Astrocyte of the cerebellum (primary cell): Measurements from ENCODE around the gene MAG.

Source experiments
- DNase-seq: peaks from one replicate; pipeline ENCODE4 v3.0.0-alpha.2; 2011; ENCODE audit warnings: low read depth
- H3K4me3 ChIP-seq: 2 replicates; pipeline ENCODE4 v1.5.1; 2011; ENCODE audit warnings: mild to moderate bottlenecking, low read depth, low read length, moderate library complexity
- in situ Hi-C: cut with HindIII; loops from 2 replicates; pipeline ENCODE4 v1.10.0; 2017; ENCODE audit warnings: low sequenced_read_pairs
- TF ChIP-seq, protein P1 (sequence below): IDR thresholded peaks from 2 replicates; pipeline ENCODE4 v1.5.1; 2012; ENCODE audit warnings: low read length, low read depth, moderate library complexity, mild to moderate bottlenecking; ENCODE audit errors: missing control alignments

The MAG gene

GRCh38 chr19:35348911-35349611 is 57.1 kb downstream of the MAG start:
- no peak overlapping the region for H3K4me3 ChIP-seq
- TF ChIP-seq, protein P1, sequence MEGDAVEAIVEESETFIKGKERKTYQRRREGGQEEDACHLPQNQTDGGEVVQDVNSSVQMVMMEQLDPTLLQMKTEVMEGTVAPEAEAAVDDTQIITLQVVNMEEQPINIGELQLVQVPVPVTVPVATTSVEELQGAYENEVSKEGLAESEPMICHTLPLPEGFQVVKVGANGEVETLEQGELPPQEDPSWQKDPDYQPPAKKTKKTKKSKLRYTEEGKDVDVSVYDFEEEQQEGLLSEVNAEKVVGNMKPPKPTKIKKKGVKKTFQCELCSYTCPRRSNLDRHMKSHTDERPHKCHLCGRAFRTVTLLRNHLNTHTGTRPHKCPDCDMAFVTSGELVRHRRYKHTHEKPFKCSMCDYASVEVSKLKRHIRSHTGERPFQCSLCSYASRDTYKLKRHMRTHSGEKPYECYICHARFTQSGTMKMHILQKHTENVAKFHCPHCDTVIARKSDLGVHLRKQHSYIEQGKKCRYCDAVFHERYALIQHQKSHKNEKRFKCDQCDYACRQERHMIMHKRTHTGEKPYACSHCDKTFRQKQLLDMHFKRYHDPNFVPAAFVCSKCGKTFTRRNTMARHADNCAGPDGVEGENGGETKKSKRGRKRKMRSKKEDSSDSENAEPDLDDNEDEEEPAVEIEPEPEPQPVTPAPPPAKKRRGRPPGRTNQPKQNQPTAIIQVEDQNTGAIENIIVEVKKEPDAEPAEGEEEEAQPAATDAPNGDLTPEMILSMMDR: no peak
- in situ Hi-C loops: no loop called here
- no peak for DNase-seq

- in situ Hi-C loops: loop anchor here (5.0 kb wide), 2 partner anchors 82 to 157 kb away; no protein-coding TSS in a partner anchor
- TF ChIP-seq, protein P1: no peak
- no peak for DNase-seq
- H3K4me3 ChIP-seq: no peak overlapping the region
Observed at GRCh38 chr19:35349614-35350521, 57.9 kb downstream of the MAG start.

GRCh38 chr19:35350591-35350990 is 58.6 kb downstream of the MAG start:
- in situ Hi-C loops: loop anchor here (5.0 kb wide), 2 partner anchors 82 to 157 kb away; no protein-coding TSS in a partner anchor
- no peak overlapping the region for H3K4me3 ChIP-seq
- TF ChIP-seq, protein P1: no peak
- DNase-seq: no peak

- TF ChIP-seq, protein P1: no peak
- no peak overlapping the region for H3K4me3 ChIP-seq
- in situ Hi-C loops: loop anchor here (5.0 kb wide), 2 partner anchors 81 to 156 kb away; no protein-coding TSS in a partner anchor
- no peak for DNase-seq
Observed at GRCh38 chr19:35351411-35352176, 59.6 kb downstream of the MAG start.

- H3K4me3 ChIP-seq: no peak overlapping the region
- DNase-seq: no peak
- in situ Hi-C loops: loop anchor here (5.0 kb wide), 2 partner anchors 80 to 155 kb away; no protein-coding TSS in a partner anchor
- TF ChIP-seq, protein P1: no peak
Observed at GRCh38 chr19:35352177-35352447, 60.2 kb downstream of the MAG start.
